RWPE2 (cell line): Measurements from ENCODE around the gene C2orf49.

Source experiments
- ATAC-seq: fragments of 200-7000 bp; cut with Tn5 transposase; 3 replicates; pipeline ENCODE4 v1.9.1; 2021; ENCODE audit warnings: low read depth
- DNase-seq: peaks from one replicate; pipeline ENCODE4 v3.0.0-alpha.2; 2020; ENCODE audit warnings: low spot score
- H3K27ac ChIP-seq: fragments of 450-650 bp; 2 replicates; pipeline ENCODE4 v1.5.1; 2017; ENCODE audit warnings: mild to moderate bottlenecking; ENCODE audit not compliant: poor library complexity, severe bottlenecking
- H3K27me3 ChIP-seq: fragments of 250-450 bp; sonication (Bioruptor Pico); 2 replicates; pipeline ENCODE4 v1.5.1; 2021; ENCODE audit warnings: mild to moderate bottlenecking, moderate library complexity; ENCODE audit not compliant: insufficient read depth, poor library complexity, severe bottlenecking
- H3K36me3 ChIP-seq: fragments of 250-450 bp; sonication (Bioruptor Pico); 2 replicates; pipeline ENCODE4 v1.5.1; 2020; ENCODE audit warnings: low read depth, mild to moderate bottlenecking, moderate library complexity
- H3K4me1 ChIP-seq: fragments of 250-450 bp; sonication (Bioruptor Pico); 2 replicates; pipeline ENCODE4 v1.5.1; 2021; ENCODE audit warnings: mild to moderate bottlenecking, moderate library complexity; ENCODE audit not compliant: insufficient read depth, poor library complexity, severe bottlenecking
- H3K4me3 ChIP-seq: fragments of 250-450 bp; sonication (Bioruptor Pico); 2 replicates; pipeline ENCODE4 v1.5.1; 2021; ENCODE audit warnings: mild to moderate bottlenecking, moderate library complexity; ENCODE audit not compliant: severe bottlenecking
- H3K9me3 ChIP-seq: fragments of 250-450 bp; sonication (Bioruptor Pico); 2 replicates; pipeline ENCODE4 v1.5.1; 2021; ENCODE audit warnings: mild to moderate bottlenecking, moderate library complexity; ENCODE audit not compliant: severe bottlenecking
- CTCF ChIP-seq: fragments of 450-650 bp; IDR thresholded peaks from one replicate; pipeline ENCODE4 v1.5.1; 2017; ENCODE audit warnings: mild to moderate bottlenecking, moderate library complexity; ENCODE audit not compliant: poor library complexity, severe bottlenecking

The C2orf49 gene

GRCh38 chr2:105298017-105298416 lies 39.3 kb upstream of the C2orf49 start:
- no peak overlapping the region for H3K27ac ChIP-seq
- no peaks in the 10 kb centered on the region for H3K9me3 ChIP-seq
- ATAC-seq: no peak

GRCh38 chr2:105299290-105299689 lies 38.0 kb upstream of the C2orf49 start:
- 0 out of 3 replicates have a peak, but pooled peaks have one; percentile 31 for ATAC-seq
- Histone ChIP-seq H3K36me3 (peaks cover 38% of the 10 kb centered on the region), H3K27ac (no peak overlapping the region), H3K4me3 (no peak overlapping the region), H3K27me3 (no peaks in the 10 kb centered on the region), H3K9me3 (no peaks in the 10 kb centered on the region), H3K4me1 (no peaks in the 10 kb centered on the region)
- DNase-seq: no peak
- TF ChIP-seq CTCF: no peak

More at GRCh38 chr2:105298017-105298416, 39.3 kb upstream of the C2orf49 start:
- Histone ChIP-seq H3K36me3 (peaks cover 43% of the 10 kb centered on the region), H3K4me3 (no peak overlapping the region), H3K4me1 (no peaks in the 10 kb centered on the region), H3K27me3 (no peaks in the 10 kb centered on the region)
- no peak for TF ChIP-seq CTCF
- DNase-seq: no peak

GRCh38 chr2:105301646-105302045 lies 35.7 kb upstream of the C2orf49 start:
- no peaks in the 10 kb centered on the region for H3K4me1 ChIP-seq
- no peak overlapping the region for H3K27ac ChIP-seq
- H3K9me3 ChIP-seq: no peaks in the 10 kb centered on the region
- H3K36me3 ChIP-seq: peaks cover 23% of the 10 kb centered on the region
- no peak overlapping the region for H3K4me3 ChIP-seq
- ATAC-seq (no peak), DNase-seq (no peak)
- no peak for TF ChIP-seq CTCF
- no peaks in the 10 kb centered on the region for H3K27me3 ChIP-seq

- no peaks in the 10 kb centered on the region for H3K9me3 ChIP-seq
- peaks cover 3% of the 10 kb centered on the region for H3K4me1 ChIP-seq
- no peak for TF ChIP-seq CTCF
- H3K4me3 ChIP-seq: no peak overlapping the region
- H3K27me3 ChIP-seq: no peaks in the 10 kb centered on the region
- no peak overlapping the region for H3K27ac ChIP-seq
- peaks cover 11% of the 10 kb centered on the region; the same call in 1 of the 2 replicates for H3K36me3 ChIP-seq
- ATAC-seq (no peak), DNase-seq (no peak)
Measured at GRCh38 chr2:105307146-105307545, 30.2 kb upstream of the C2orf49 start.

- Histone ChIP-seq H3K9me3 (no peaks in the 10 kb centered on the region), H3K4me1 (peaks cover 4% of the 10 kb centered on the region), H3K27ac (no peak overlapping the region), H3K27me3 (no peaks in the 10 kb centered on the region), H3K36me3 (peaks cover 11% of the 10 kb centered on the region; the same call in 1 of the 2 replicates), H3K4me3 (no peak overlapping the region)
- DNase-seq (no peak), ATAC-seq (no peak)
- no peak for TF ChIP-seq CTCF
Measured at GRCh38 chr2:105307550-105307949, 29.8 kb upstream of the C2orf49 start.
